HepG2 (cell line): Measurements from ENCODE around the gene SLC25A33. TPM values are rescaled to one million over a fixed set of nuclear protein-coding genes. Genes with fewer than 3 reads are reported as not detected.

ENCODE experiments used
- BCL6 ChIP-seq: IDR thresholded peaks from 2 replicates; pipeline ENCODE4 v1.6.1; 2016; ENCODE audit warnings: missing genetic modification reagents, missing compliant biosample characterization
- BORCS8-MEF2B ChIP-seq: sonication (generic); formaldehyde crosslinking; IDR thresholded peaks from 2 replicates; pipeline ENCODE4 v1.8.0; 2022; ENCODE audit warnings: mild to moderate bottlenecking, missing genetic modification reagents
- BRD4 ChIP-seq: sonication (generic); formaldehyde crosslinking; IDR thresholded peaks from 2 replicates; pipeline ENCODE4 v1.4.0; 2020; ENCODE audit warnings: missing genetic modification reagents
- GABPA ChIP-seq, 2 experiments: IDR thresholded peaks; 2 replicates each; pipeline ENCODE4 v1.6.1; 2011 to 2016; ENCODE audit warnings: low read depth in 2 of 2, low read length in 1 of 2, missing biosample characterization in 1 of 2, missing genetic modification characterization in 1 of 2
- ZNF329 ChIP-seq: sonication (generic); formaldehyde crosslinking; IDR thresholded peaks from 2 replicates; pipeline ENCODE4 v1.9.0; 2021; ENCODE audit warnings: low read depth, mild to moderate bottlenecking, missing genetic modification reagents
- polyA plus RNA-seq, 8 experiments: library from polyadenylated mRNA; depleted of rRNA in 3 of 8; stranded (reverse) in 7 of 8; unstranded in 1 of 8; fragments of >200 nt; fragmentation: Illumina TruSeq in 4 of 8; extraction: Trizol in 4 of 8; gene quantifications; 2 replicates each; pipeline versions ENCODE4 v1.2.1 to v1.2.3, GENCODE V29; 2011 to 2016; ENCODE audit warnings: low read depth in 4 of 8, missing spikeins in 1 of 8, mixed read lengths in 1 of 8; ENCODE audit not compliant: insufficient read depth in 1 of 8
- total RNA-seq, 5 experiments: library from RNA; depleted of rRNA; stranded (reverse); fragments of >200 nt; fragmentation: Illumina TruSeq; extraction: Trizol; gene quantifications; 2 replicates each; pipeline ENCODE4 v1.2.3, GENCODE V29; 2016; ENCODE audit warnings: low read depth in 1 of 5
- TF ChIP-seq, protein P1 (sequence below): sonication (generic); formaldehyde crosslinking; IDR thresholded peaks from 2 replicates; pipeline ENCODE4 v1.9.0; 2022; ENCODE audit warnings: missing genetic modification reagents, mild to moderate bottlenecking, borderline replicate concordance
- TF ChIP-seq, protein P2 (sequence below): sonication (generic); formaldehyde crosslinking; IDR thresholded peaks from 2 replicates; pipeline ENCODE4 v1.5.1; 2020; ENCODE audit warnings: missing genetic modification reagents, mild to moderate bottlenecking, borderline replicate concordance
- TF ChIP-seq, protein P3 (sequence below): sonication (generic); formaldehyde crosslinking; IDR thresholded peaks from 2 replicates; pipeline ENCODE4 v1.5.0; 2020; ENCODE audit warnings: mild to moderate bottlenecking, missing genetic modification reagents, moderate library complexity
- TF ChIP-seq, protein P4 (sequence below): sonication (generic); formaldehyde crosslinking; IDR thresholded peaks from 2 replicates; pipeline ENCODE4 v1.8.0; 2023; ENCODE audit warnings: mild to moderate bottlenecking, missing genetic modification reagents
- TF ChIP-seq, protein P5 (sequence below): sonication (generic); formaldehyde crosslinking; IDR thresholded peaks from 2 replicates; pipeline ENCODE4 v1.4.0; 2020; ENCODE audit warnings: missing genetic modification reagents
- TF ChIP-seq, protein P6 (sequence below): sonication (generic); formaldehyde crosslinking; IDR thresholded peaks from 2 replicates; pipeline ENCODE4 v1.5.0; 2020; ENCODE audit warnings: missing genetic modification reagents

The SLC25A33 gene
- total and polyA plus RNA-seq, 2 of the 13 experiments (the other 11 are each of a cell fraction or from before 2014, with no cell fraction given): 15.4 to 50.3 TPM

DNA sequence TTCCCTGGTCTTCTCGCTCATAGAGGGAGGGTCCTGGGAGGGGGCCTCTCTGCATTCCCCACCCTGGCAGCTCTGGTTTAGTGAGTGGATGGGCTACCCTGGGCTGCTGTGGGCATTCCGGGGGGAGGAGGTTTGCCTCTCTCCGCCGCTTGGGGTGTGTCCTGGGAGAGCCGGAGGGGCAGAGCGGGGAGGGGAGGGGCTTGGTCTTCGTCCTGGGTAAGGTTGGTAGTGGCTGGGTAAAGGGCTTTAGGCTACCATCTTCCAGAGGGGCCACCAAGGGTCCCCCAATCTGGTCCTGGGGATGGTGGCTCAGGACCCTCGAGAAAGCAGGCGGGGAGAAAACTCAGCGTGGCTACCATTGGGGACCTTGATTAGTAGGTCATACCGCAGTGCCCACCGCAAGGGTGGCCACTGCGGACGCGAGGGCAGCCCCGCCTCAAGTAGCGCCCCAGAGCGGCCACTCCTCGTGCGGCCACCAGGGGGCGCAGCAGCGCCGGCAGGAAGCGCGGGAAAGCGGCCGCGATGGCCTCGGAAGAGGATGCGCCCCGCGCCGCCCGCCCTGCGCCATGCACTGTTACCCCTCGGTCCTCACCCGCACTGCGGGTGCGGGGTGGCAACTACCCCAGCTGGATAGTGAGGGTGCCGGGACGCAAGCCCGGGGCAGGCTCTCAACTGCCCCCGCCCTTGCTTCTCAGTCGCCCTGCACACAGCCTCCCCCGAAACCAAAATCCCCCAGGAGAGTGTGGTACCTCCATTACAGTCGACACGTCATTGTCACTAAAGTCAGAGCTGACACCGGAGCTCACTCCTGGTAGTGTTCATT, 44.1 kb upstream of the SLC25A33 start (continued):
- TF ChIP-seq, protein P1, sequence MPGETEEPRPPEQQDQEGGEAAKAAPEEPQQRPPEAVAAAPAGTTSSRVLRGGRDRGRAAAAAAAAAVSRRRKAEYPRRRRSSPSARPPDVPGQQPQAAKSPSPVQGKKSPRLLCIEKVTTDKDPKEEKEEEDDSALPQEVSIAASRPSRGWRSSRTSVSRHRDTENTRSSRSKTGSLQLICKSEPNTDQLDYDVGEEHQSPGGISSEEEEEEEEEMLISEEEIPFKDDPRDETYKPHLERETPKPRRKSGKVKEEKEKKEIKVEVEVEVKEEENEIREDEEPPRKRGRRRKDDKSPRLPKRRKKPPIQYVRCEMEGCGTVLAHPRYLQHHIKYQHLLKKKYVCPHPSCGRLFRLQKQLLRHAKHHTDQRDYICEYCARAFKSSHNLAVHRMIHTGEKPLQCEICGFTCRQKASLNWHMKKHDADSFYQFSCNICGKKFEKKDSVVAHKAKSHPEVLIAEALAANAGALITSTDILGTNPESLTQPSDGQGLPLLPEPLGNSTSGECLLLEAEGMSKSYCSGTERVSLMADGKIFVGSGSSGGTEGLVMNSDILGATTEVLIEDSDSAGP (CRISPR knock-in tag): peak; percentile 66; the same call in 1 of the 2 replicates
- TF ChIP-seq BRD4 (CRISPR knock-in tag) (0 out of 2 replicates have a peak, but pooled peaks have one; percentile 33), BORCS8-MEF2B (CRISPR knock-in tag) (0 out of 2 replicates have a peak, but pooled peaks have one; percentile 36), BCL6 (CRISPR knock-in tag) (no peak), ZNF329 (CRISPR knock-in tag) (no peak), GABPA (IDR thresholded peaks at IDR 0.05; ENCODE audit: low read depth, low read length) (no peak), GABPA (CRISPR knock-in tag; IDR thresholded peaks at IDR 0.05; ENCODE audit: low read depth) (no peak)
- TF ChIP-seq, protein P2, sequence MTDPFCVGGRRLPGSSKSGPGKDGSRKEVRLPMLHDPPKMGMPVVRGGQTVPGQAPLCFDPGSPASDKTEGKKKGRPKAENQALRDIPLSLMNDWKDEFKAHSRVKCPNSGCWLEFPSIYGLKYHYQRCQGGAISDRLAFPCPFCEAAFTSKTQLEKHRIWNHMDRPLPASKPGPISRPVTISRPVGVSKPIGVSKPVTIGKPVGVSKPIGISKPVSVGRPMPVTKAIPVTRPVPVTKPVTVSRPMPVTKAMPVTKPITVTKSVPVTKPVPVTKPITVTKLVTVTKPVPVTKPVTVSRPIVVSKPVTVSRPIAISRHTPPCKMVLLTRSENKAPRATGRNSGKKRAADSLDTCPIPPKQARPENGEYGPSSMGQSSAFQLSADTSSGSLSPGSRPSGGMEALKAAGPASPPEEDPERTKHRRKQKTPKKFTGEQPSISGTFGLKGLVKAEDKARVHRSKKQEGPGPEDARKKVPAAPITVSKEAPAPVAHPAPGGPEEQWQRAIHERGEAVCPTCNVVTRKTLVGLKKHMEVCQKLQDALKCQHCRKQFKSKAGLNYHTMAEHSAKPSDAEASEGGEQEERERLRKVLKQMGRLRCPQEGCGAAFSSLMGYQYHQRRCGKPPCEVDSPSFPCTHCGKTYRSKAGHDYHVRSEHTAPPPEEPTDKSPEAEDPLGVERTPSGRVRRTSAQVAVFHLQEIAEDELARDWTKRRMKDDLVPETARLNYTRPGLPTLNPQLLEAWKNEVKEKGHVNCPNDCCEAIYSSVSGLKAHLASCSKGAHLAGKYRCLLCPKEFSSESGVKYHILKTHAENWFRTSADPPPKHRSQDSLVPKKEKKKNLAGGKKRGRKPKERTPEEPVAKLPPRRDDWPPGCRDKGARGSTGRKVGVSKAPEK: no peak
- TF ChIP-seq, protein P3, sequence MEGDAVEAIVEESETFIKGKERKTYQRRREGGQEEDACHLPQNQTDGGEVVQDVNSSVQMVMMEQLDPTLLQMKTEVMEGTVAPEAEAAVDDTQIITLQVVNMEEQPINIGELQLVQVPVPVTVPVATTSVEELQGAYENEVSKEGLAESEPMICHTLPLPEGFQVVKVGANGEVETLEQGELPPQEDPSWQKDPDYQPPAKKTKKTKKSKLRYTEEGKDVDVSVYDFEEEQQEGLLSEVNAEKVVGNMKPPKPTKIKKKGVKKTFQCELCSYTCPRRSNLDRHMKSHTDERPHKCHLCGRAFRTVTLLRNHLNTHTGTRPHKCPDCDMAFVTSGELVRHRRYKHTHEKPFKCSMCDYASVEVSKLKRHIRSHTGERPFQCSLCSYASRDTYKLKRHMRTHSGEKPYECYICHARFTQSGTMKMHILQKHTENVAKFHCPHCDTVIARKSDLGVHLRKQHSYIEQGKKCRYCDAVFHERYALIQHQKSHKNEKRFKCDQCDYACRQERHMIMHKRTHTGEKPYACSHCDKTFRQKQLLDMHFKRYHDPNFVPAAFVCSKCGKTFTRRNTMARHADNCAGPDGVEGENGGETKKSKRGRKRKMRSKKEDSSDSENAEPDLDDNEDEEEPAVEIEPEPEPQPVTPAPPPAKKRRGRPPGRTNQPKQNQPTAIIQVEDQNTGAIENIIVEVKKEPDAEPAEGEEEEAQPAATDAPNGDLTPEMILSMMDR (CRISPR knock-in tag): peak; percentile 90
- TF ChIP-seq, protein P4, sequence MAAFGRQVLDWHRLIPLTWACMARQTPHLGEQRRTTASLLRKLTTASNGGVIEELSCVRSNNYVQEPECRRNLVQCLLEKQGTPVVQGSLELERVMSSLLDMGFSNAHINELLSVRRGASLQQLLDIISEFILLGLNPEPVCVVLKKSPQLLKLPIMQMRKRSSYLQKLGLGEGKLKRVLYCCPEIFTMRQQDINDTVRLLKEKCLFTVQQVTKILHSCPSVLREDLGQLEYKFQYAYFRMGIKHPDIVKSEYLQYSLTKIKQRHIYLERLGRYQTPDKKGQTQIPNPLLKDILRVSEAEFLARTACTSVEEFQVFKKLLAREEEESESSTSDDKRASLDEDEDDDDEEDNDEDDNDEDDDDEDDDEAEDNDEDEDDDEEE: no peak
- TF ChIP-seq, protein P5, sequence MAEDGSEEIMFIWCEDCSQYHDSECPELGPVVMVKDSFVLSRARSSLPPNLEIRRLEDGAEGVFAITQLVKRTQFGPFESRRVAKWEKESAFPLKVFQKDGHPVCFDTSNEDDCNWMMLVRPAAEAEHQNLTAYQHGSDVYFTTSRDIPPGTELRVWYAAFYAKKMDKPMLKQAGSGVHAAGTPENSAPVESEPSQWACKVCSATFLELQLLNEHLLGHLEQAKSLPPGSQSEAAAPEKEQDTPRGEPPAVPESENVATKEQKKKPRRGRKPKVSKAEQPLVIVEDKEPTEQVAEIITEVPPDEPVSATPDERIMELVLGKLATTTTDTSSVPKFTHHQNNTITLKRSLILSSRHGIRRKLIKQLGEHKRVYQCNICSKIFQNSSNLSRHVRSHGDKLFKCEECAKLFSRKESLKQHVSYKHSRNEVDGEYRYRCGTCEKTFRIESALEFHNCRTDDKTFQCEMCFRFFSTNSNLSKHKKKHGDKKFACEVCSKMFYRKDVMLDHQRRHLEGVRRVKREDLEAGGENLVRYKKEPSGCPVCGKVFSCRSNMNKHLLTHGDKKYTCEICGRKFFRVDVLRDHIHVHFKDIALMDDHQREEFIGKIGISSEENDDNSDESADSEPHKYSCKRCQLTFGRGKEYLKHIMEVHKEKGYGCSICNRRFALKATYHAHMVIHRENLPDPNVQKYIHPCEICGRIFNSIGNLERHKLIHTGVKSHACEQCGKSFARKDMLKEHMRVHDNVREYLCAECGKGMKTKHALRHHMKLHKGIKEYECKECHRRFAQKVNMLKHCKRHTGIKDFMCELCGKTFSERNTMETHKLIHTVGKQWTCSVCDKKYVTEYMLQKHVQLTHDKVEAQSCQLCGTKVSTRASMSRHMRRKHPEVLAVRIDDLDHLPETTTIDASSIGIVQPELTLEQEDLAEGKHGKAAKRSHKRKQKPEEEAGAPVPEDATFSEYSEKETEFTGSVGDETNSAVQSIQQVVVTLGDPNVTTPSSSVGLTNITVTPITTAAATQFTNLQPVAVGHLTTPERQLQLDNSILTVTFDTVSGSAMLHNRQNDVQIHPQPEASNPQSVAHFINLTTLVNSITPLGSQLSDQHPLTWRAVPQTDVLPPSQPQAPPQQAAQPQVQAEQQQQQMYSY: no peak
- TF ChIP-seq, protein P6, sequence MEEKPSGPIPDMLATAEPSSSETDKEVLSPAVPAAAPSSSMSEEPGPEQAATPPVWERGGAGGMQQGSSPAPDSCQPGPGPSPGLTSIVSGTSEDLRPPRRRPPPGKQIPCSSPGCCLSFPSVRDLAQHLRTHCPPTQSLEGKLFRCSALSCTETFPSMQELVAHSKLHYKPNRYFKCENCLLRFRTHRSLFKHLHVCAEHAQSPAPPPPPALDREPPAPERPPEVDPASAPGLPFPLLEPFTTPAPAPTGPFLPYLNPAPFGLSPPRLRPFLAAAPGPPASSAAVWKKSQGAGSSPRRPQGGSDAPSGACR (CRISPR knock-in tag): no peak
